ENCODE results near the gene SLC17A3.

The SLC17A3 gene

DNA sequence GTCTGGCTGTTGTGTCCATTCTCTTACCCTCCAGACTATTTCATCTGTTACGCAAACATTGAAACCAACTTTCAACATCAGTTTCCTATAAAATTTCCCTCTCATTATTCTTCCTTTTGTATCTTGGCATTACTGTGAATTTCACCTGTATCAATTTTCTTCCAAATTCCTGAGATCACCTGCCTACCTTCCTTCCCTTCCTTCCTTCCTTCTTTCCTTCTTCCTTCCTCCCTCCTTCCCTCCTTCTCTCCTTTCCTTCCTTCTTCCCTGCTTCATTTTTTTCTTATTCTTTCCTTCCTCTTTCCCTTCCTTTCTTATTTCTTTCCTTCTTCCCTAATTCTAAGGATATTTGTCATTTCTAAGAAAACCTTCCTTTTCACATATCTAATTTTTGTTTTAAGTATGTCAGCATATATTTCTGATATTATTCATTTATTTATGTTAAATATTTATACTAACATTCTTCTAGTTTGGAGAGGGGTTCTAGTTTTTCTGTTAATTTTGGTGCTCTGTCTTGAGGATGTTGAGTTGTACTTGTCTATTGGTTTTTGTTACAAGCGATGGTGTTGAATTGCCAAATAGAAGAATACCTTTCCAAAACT, 4.8 kb upstream of the SLC17A3 start:
- H3K27ac ChIP-seq: no peak overlapping the region
- TF ChIP-seq, protein P1, sequence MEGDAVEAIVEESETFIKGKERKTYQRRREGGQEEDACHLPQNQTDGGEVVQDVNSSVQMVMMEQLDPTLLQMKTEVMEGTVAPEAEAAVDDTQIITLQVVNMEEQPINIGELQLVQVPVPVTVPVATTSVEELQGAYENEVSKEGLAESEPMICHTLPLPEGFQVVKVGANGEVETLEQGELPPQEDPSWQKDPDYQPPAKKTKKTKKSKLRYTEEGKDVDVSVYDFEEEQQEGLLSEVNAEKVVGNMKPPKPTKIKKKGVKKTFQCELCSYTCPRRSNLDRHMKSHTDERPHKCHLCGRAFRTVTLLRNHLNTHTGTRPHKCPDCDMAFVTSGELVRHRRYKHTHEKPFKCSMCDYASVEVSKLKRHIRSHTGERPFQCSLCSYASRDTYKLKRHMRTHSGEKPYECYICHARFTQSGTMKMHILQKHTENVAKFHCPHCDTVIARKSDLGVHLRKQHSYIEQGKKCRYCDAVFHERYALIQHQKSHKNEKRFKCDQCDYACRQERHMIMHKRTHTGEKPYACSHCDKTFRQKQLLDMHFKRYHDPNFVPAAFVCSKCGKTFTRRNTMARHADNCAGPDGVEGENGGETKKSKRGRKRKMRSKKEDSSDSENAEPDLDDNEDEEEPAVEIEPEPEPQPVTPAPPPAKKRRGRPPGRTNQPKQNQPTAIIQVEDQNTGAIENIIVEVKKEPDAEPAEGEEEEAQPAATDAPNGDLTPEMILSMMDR (IDR thresholded peaks at IDR 0.05): no peak
- H3K4me3 ChIP-seq: no peak overlapping the region
- no peak for DNase-seq (ENCODE audit: low spot score)

DNA sequence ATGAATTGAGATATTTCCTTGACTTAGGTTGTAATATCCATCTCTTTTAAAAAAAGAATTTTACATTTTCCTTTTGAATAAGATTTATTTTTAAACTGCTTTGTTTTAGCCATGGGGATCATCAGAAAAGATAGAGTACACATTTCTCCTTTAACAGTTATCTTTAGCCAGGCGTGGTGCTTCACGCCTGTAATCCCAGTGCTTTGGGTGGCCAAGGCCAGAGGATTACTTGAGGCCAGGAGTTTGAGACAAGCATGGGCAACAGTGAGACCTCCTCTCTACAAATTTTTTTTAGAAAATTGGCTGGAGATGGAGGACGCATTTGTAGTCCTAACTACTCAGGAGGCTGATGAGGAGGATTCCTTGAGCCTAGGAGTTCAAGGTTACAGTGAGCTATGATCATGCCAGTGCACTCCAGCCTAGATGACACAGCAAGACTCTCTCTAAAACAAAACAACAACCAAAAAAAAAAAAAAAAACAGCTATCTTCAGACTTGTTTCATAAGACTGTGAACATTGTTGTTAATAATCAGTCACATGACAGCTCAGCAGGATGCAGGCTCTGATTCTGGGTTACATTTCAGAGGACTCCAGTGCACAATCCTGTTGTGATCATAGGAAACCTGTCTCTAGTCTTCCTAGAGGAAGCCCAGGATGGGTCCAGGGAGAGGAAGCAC, 2.0 kb upstream of the SLC17A3 start:
- H3K27ac ChIP-seq: no peak overlapping the region
- TF ChIP-seq, protein P1 (IDR thresholded peaks at IDR 0.05): no peak
- DNase-seq (ENCODE audit: low spot score): no peak
- no peak overlapping the region for H3K4me3 ChIP-seq

DNA sequence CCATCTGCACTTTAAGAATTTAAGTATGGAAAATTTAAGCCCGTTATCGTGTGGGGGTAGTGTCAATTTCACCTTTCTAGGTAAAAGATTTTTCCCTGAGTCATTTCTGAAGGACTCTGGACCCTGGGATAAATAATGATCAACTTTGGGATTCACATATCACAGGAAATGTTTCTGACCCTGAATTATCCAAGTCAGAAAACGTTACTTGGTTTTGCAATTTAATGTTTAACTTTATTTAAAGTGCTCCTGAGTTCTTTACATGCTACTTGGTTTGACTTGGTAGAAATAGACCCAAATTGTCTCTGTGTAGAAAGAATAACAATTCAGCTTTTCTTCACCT, 1.5 kb upstream of the SLC17A3 start:
- Histone ChIP-seq H3K27ac (no peak overlapping the region), H3K4me3 (no peak overlapping the region)
- no peak for DNase-seq (ENCODE audit: low spot score)
- TF ChIP-seq, protein P1 (IDR thresholded peaks at IDR 0.05): no peak

DNA sequence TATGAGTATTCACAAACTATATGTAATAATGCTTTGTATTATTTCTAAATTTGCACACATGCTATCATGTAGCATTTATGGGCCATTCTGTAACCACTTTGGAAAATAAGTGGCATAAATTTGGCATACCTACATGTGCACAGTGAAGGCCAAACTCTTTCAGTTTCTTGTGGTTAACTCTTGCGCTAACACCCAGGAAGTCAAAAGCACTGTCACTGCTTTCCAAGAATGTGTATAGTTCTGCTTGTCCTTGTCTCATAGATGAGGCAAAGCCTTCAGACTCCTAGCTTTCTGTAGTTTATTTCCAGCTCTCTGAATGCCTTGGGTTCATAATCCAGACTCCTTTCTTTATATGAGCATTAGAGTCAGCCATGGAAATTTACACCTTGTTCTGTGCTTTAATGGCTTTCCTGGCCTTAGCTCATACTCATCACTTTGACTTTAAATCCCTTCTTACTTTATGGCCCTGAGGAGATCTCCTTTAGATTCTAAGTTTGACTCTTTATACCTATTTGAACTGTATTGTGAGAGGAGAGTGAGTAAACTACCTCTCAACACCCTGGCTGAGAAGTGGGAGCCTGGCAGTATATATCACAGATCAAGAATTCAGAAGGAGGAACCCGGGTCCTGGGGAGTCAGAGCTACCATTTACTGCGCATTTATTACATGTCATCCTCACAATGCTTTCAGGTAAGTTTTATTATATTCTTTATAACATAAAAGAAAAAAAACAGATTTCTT, 949 bp upstream of the SLC17A3 start:
- TF ChIP-seq, protein P1 (IDR thresholded peaks at IDR 0.05): no peak
- Histone ChIP-seq H3K4me3 (no peak overlapping the region), H3K27ac (no peak overlapping the region)
- DNase-seq (ENCODE audit: low spot score): no peak

DNA sequence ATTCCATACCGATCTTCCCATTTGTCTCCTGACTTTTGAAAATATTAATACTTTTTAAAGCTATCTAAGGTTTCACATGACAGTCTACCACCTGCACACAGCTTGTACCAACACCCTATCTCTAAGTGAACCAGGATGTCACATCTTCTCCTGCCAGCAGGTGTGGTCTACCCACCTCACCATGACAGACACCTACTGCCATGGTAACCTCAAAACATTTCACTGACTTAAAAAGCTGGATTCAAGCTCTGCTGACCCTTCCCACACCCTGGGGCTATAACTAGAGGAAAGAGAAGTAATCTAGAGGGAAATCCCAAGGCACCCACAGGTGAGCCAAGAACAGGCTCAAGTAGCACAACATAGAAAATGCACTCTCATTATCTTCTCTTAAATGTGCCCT, 1.2 kb downstream of the SLC17A3 start:
- Histone ChIP-seq H3K27ac (no peak overlapping the region), H3K4me3 (no peak overlapping the region)
- DNase-seq (ENCODE audit: low spot score): no peak
- TF ChIP-seq, protein P1 (IDR thresholded peaks at IDR 0.05): no peak

DNA sequence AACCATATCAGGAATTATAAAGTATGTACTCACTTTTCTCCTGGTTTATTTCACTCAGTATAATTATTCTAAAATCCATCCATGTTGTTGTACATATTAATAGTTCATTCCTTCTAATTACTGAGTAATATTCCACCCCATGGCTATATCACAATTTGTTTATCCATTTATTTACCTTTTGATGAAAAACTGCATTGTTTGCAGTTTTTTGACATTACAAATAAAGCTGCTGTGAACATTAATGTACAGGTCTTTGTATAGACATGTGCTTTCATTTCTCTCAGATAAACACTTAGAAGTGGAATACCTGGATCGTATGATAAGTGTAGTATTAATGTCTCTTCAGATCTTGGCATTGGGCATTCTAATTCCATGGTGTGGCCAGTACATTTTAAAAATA, 4.2 kb downstream of the SLC17A3 start:
- H3K27ac ChIP-seq: no peak overlapping the region
- TF ChIP-seq, protein P1 (IDR thresholded peaks at IDR 0.05): no peak
- no peak overlapping the region for H3K4me3 ChIP-seq
- no peak for DNase-seq (ENCODE audit: low spot score)
